A549 (cell line): ENCODE results near the gene PEAK3. TPM values are rescaled to one million over a fixed set of nuclear protein-coding genes. Genes with fewer than 3 reads are reported as not detected.

ENCODE experiments used
- ATAC-seq, 2 experiments: fragments of 200-7000 bp in 1 of 2; fragments of >200 bp in 1 of 2; cut with Nextera tagmentation in 1 of 2; cut with Tn5 transposase in 1 of 2; 3 replicates each; pipeline versions ENCODE4 v1.8.0 to v1.9.1; 2018 to 2020; ENCODE audit warnings: mild to moderate bottlenecking in 1 of 2, moderate library complexity in 1 of 2
- CTCF ChIA-PET: fragments of 300-600 bp; sonication (Branson Sonifier 250); formaldehyde crosslinking; extraction: SDS; loops from one replicate; lab custom pipeline; 2021; ENCODE audit warnings: antibody characterized with exemption, inconsistent platforms; lab: Yijun Ruan, JAX
- POLR2A ChIA-PET: fragments of 350-600 bp; formaldehyde crosslinking; extraction: SDS; loops from one replicate; lab custom pipeline; 2021; ENCODE audit warnings: antibody characterized with exemption, inconsistent platforms; lab: Yijun Ruan, JAX
- DNase-seq, 2 experiments: peaks; one replicate each; pipeline versions ENCODE4 v3.0.0 to v3.0.0-alpha.2; 2011 to 2016; ENCODE audit warnings: low read depth in 1 of 2, low spot score in 1 of 2
- FAIRE-seq: peaks from 2 replicates; lab custom pipeline; 2011; peaks lifted over from hg19 to GRCh38; lab: Jason Lieb, UNC
- H3K27ac ChIP-seq, 2 experiments: fragments of >200 bp; sonication (Bioruptor Twin); formaldehyde crosslinking; 3 replicates each; pipeline ENCODE4 v1.5.1; 2016 to 2017
- H3K4me1 ChIP-seq: fragments of >200 bp; sonication (Bioruptor Twin); formaldehyde crosslinking; 3 replicates; pipeline ENCODE4 v1.6.1; 2016
- H3K4me2 ChIP-seq: fragments of >200 bp; sonication (Bioruptor Twin); formaldehyde crosslinking; 3 replicates; pipeline ENCODE4 v1.6.1; 2016
- H3K4me3 ChIP-seq: fragments of >200 bp; sonication (Bioruptor Twin); formaldehyde crosslinking; 3 replicates; pipeline ENCODE4 v1.5.1; 2016
- H3K9me3 ChIP-seq: fragments of >200 bp; sonication (Bioruptor Twin); formaldehyde crosslinking; 3 replicates; pipeline ENCODE4 v1.6.1; 2016
- ATOH8 ChIP-seq: fragments of 250-450 bp; sonication (Bioruptor Pico); IDR thresholded peaks from 2 replicates; pipeline ENCODE4 v1.5.0; 2020; ENCODE audit warnings: low read depth, mild to moderate bottlenecking, moderate library complexity
- BCL3 ChIP-seq: fragments of >200 bp; sonication (Bioruptor Twin); formaldehyde crosslinking; IDR thresholded peaks from 3 replicates; pipeline ENCODE4 v1.6.1; 2016
- CBX8 ChIP-seq: fragments of 200-600 bp; sonication (generic); IDR thresholded peaks from 2 replicates; pipeline ENCODE4 v1.6.1; 2016
- ELK1 ChIP-seq: fragments of 150-350 bp; IDR thresholded peaks from 2 replicates; pipeline ENCODE4 v1.6.1; 2014; ENCODE audit warnings: low read depth, mild to moderate bottlenecking, low read length
- ESRRA ChIP-seq: fragments of 150-350 bp; IDR thresholded peaks from 2 replicates; pipeline ENCODE4 v1.6.1; 2014; ENCODE audit warnings: mild to moderate bottlenecking, low read length, borderline replicate concordance
- FOSB ChIP-seq: fragments of 250-450 bp; sonication (Bioruptor Pico); IDR thresholded peaks from 2 replicates; pipeline ENCODE4 v1.5.0; 2020; ENCODE audit warnings: mild to moderate bottlenecking, moderate library complexity
- FOSL2 ChIP-seq, 2 experiments: fragments of 450-650 bp in 1 of 2; fragments of >200 bp in 1 of 2; sonication (Bioruptor Twin) in 1 of 2; formaldehyde crosslinking; IDR thresholded peaks; 2 replicates each; pipeline versions ENCODE4 v1.5.0 to v1.6.1; 2016 to 2020; ENCODE audit warnings: mild to moderate bottlenecking in 1 of 2, moderate library complexity in 1 of 2
- FOXS1 ChIP-seq: fragments of 250-450 bp; sonication (Bioruptor Pico); IDR thresholded peaks from 2 replicates; pipeline ENCODE4 v1.5.0; 2020; ENCODE audit warnings: mild to moderate bottlenecking, moderate library complexity
- GATA3 ChIP-seq: IDR thresholded peaks from 2 replicates; pipeline ENCODE4 v1.6.1; 2012; ENCODE audit warnings: borderline replicate concordance
- HES2 ChIP-seq: fragments of >200 bp; sonication (Bioruptor Twin); formaldehyde crosslinking; IDR thresholded peaks from 2 replicates; pipeline ENCODE4 v1.6.1; 2016
- HOXB13 ChIP-seq: fragments of 250-450 bp; sonication (Bioruptor Pico); IDR thresholded peaks from 2 replicates; pipeline ENCODE4 v1.5.0; 2020; ENCODE audit warnings: low read depth, mild to moderate bottlenecking, moderate library complexity
- MAFK ChIP-seq: fragments of 450-650 bp; IDR thresholded peaks from 2 replicates; pipeline ENCODE4 v1.6.1; 2014; ENCODE audit not compliant: partially characterized antibody
- MYC ChIP-seq: IDR thresholded peaks from 2 replicates; pipeline ENCODE4 v1.6.1; 2012; ENCODE audit warnings: mild to moderate bottlenecking, inconsistent platforms, low read length, improper control_type of control experiment, borderline replicate concordance
- NPAS2 ChIP-seq: fragments of 250-450 bp; sonication (Bioruptor Pico); IDR thresholded peaks from 2 replicates; pipeline ENCODE4 v1.8.0; 2022; ENCODE audit warnings: mild to moderate bottlenecking, moderate library complexity, borderline replicate concordance
- PHF8 ChIP-seq: fragments of 200-600 bp; sonication (generic); IDR thresholded peaks from 2 replicates; pipeline ENCODE4 v1.6.1; 2016; ENCODE audit warnings: low read depth, mild to moderate bottlenecking, antibody characterized with exemption, moderate library complexity, borderline replicate concordance
- RAD21 ChIP-seq, 2 experiments: fragments of >200 bp in 1 of 2; sonication (Bioruptor Twin) in 1 of 2; formaldehyde crosslinking in 1 of 2; IDR thresholded peaks in 1 of 2; conservative IDR thresholded peaks in 1 of 2; 2 replicates in 1 of 2; 3 replicates in 1 of 2; pipeline ENCODE4 v1.6.1; 2012 to 2018; ENCODE audit warnings: inconsistent platforms in 1 of 2
- TP53 ChIP-seq: fragments of 250-450 bp; sonication (Bioruptor Pico); IDR thresholded peaks from 2 replicates; pipeline ENCODE4 v1.5.0; 2021; ENCODE audit warnings: mild to moderate bottlenecking, moderate library complexity
- ZNF302 ChIP-seq: fragments of 250-450 bp; sonication (Bioruptor Pico); IDR thresholded peaks from 2 replicates; pipeline ENCODE4 v1.9.0; 2021; ENCODE audit warnings: inconsistent platforms, mild to moderate bottlenecking, moderate library complexity
- ZSCAN20 ChIP-seq: fragments of 250-450 bp; sonication (Bioruptor Pico); IDR thresholded peaks from 2 replicates; pipeline ENCODE4 v1.8.0; 2022; ENCODE audit warnings: mild to moderate bottlenecking, moderate library complexity
- WGBS: methylation state at CpG from one replicate; pipeline ENCODE4 v1.1.6; 2017; ENCODE audit errors: missing lambda C conversion rate; 5-methylcytosine and 5-hydroxymethylcytosine counted together
- polyA plus RNA-seq, 4 experiments: library from polyadenylated mRNA; depleted of rRNA in 3 of 4; stranded (reverse); fragments of >200 nt; fragmentation: RNase III in 1 of 4; extraction: RNeasy Plus Mini Kit Qiagen cat#74134 plus additional on column Dnase treatment in 1 of 4; gene quantifications; 2 replicates in 3 of 4; 3 replicates in 1 of 4; pipeline ENCODE4 v1.2.3, GENCODE V29; 2011 to 2017
- TF ChIP-seq, protein P1 (sequence below): fragments of >200 bp; sonication (Bioruptor Twin); formaldehyde crosslinking; IDR thresholded peaks from 3 replicates; pipeline ENCODE4 v1.5.1; 2016

Gene PEAK3
- polyA plus RNA-seq, 2 of the 4 experiments (the other 2 are of a cell fraction): not detected

GRCh38 chr19:2289714-2290435, 7.9 kb upstream of the PEAK3 start:
- H3K4me2 ChIP-seq: peak overlapping the region; percentile 88

More at GRCh38 chr19:2289714-2290435, 7.9 kb upstream of the PEAK3 start:
- peaks cover 5% of the 10 kb centered on the region; the same call in 2 of the 3 replicates for H3K4me1 ChIP-seq
- POLR2A ChIA-PET: no interaction called here
- no peak for FAIRE-seq
- ATAC-seq: peak; percentile 35 to 46; a peak in 3 of 6 replicates
- H3K4me3 ChIP-seq: peak overlapping the region; percentile 40
- DNase-seq: no peak
- no peaks in the 10 kb centered on the region for H3K9me3 ChIP-seq
- TF ChIP-seq BCL3: no peak
- no peak for TF ChIP-seq CBX8
- no peak for TF ChIP-seq PHF8
- no peak for TF ChIP-seq TP53 (CRISPR knock-in tag)
- no peak for TF ChIP-seq NPAS2 (CRISPR knock-in tag)
- TF ChIP-seq ZSCAN20 (CRISPR knock-in tag): no peak
- no peak for TF ChIP-seq HES2
- no peak for TF ChIP-seq ATOH8 (CRISPR knock-in tag)
- no peak for TF ChIP-seq ELK1
- TF ChIP-seq GATA3: no peak
- TF ChIP-seq FOSB (CRISPR knock-in tag): no peak
- no peak for TF ChIP-seq ESRRA
- TF ChIP-seq, protein P1, sequence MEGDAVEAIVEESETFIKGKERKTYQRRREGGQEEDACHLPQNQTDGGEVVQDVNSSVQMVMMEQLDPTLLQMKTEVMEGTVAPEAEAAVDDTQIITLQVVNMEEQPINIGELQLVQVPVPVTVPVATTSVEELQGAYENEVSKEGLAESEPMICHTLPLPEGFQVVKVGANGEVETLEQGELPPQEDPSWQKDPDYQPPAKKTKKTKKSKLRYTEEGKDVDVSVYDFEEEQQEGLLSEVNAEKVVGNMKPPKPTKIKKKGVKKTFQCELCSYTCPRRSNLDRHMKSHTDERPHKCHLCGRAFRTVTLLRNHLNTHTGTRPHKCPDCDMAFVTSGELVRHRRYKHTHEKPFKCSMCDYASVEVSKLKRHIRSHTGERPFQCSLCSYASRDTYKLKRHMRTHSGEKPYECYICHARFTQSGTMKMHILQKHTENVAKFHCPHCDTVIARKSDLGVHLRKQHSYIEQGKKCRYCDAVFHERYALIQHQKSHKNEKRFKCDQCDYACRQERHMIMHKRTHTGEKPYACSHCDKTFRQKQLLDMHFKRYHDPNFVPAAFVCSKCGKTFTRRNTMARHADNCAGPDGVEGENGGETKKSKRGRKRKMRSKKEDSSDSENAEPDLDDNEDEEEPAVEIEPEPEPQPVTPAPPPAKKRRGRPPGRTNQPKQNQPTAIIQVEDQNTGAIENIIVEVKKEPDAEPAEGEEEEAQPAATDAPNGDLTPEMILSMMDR: no peak
- no peak for TF ChIP-seq RAD21 (conservative IDR thresholded peaks at IDR 0.05 in 1 of 2, IDR thresholded peaks at IDR 0.05 in 1 of 2)
- TF ChIP-seq FOXS1: no peak
- TF ChIP-seq MAFK: no peak
- TF ChIP-seq FOSL2 (IDR thresholded peaks at IDR 0.05): no peak
- no peak for TF ChIP-seq FOSL2 (CRISPR knock-in tag; IDR thresholded peaks at IDR 0.05)
- no peak for TF ChIP-seq HOXB13
- TF ChIP-seq MYC: no peak
- no peak for TF ChIP-seq ZNF302
- CTCF ChIA-PET: interaction anchor here (2.6 to 2.7 kb wide), 2 partner anchors 15 to 16 kb away, joined by 6 to 11 read pairs; no protein-coding TSS in a partner anchor
- peak overlapping the region in 1 of 2 experiments; percentile 47; a peak in 3 of 6 replicates for H3K27ac ChIP-seq
- 6% methylated on average over 15 of the region's 74 CpGs for WGBS
